Measurements from ENCODE around the gene PIK3R4. TPM values are rescaled to one million over a fixed set of nuclear protein-coding genes. Genes with fewer than 3 reads are reported as not detected.

PIK3R4 gene
- total RNA-seq, 4 donors from 2014 or later = 14.0 to 25.0 (median 17.7) TPM

DNA sequence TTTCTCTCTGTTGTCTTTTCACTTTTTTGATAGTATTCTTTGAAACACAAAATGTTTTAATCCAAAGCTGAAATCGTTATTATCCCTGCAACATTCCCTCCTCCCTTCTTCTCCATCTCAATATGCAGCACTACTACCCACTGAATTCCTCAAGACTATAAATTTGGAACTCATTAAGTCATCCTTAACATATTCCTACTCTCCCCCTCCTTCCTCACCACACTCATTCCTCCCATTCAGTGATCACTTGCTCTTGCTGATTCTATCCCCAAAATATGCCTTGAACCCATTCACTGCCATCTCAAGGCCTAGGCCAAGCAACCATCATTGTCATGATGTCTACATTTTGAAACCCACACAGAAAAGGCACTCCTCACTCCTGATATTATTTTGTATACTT, 2.4 kb upstream of the PIK3R4 start:
- Histone ChIP-seq H3K9me3 (no peaks in the 10 kb centered on the region), H3K4me3 (no peak overlapping the region), H3K27me3 (no peaks in the 10 kb centered on the region), H3K4me1 (peaks cover 21 to 29% of the 10 kb centered on the region in 2 donors), H3K27ac (peak overlapping the region in 1 of 4 donors; percentile 92), H3K36me3 (peaks cover 0 to 1% of the 10 kb centered on the region in 2 donors)
- in situ Hi-C loops (cut with MboI; ENCODE audit: low sequenced_read_pairs in 4 of 4) = no loop called here
- DNase-seq = no peak
- intact Hi-C loops (cut with DNase I; ENCODE audit: low total_unique reads) = loop anchor here (5.0 kb wide), 1 partner anchor 1668 kb away; the partner anchor contains the start of gene DNAJC13
- TF ChIP-seq, protein P1, sequence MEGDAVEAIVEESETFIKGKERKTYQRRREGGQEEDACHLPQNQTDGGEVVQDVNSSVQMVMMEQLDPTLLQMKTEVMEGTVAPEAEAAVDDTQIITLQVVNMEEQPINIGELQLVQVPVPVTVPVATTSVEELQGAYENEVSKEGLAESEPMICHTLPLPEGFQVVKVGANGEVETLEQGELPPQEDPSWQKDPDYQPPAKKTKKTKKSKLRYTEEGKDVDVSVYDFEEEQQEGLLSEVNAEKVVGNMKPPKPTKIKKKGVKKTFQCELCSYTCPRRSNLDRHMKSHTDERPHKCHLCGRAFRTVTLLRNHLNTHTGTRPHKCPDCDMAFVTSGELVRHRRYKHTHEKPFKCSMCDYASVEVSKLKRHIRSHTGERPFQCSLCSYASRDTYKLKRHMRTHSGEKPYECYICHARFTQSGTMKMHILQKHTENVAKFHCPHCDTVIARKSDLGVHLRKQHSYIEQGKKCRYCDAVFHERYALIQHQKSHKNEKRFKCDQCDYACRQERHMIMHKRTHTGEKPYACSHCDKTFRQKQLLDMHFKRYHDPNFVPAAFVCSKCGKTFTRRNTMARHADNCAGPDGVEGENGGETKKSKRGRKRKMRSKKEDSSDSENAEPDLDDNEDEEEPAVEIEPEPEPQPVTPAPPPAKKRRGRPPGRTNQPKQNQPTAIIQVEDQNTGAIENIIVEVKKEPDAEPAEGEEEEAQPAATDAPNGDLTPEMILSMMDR (IDR thresholded peaks at IDR 0.05 in 4 of 5, conservative IDR thresholded peaks at IDR 0.05 in 1 of 5) = no peak
- no peak for ATAC-seq

DNA sequence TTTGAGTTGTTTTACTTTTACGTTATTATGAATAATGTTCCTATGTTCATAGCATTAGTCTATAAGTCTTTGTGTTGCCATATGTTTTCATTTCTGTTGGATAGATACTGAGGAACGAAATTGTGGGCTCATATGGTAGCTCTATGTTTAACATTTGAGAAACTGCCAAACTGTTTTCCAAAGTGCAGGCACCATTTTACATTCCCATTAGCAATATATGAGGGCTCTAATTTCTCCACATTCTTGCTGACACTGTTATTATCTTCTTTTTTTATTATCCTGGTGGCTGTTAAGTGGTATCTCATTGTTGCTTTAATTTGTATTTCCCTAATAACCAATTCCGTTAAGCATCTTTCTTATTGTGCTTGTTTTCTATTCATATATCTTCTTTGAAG, 1.8 kb upstream of the PIK3R4 start:
- DNase-seq (no peak), ATAC-seq (no peak)
- TF ChIP-seq, protein P1 (IDR thresholded peaks at IDR 0.05 in 4 of 5, conservative IDR thresholded peaks at IDR 0.05 in 1 of 5) = no peak
- TF ChIP-seq POLR2A (IDR thresholded peaks at IDR 0.05) = no peak
- in situ Hi-C loops (cut with MboI; ENCODE audit: low sequenced_read_pairs in 4 of 4) = no loop called here
- Histone ChIP-seq H3K36me3 (peaks cover 0 to 7% of the 10 kb centered on the region in 2 donors), H3K27me3 (no peaks in the 10 kb centered on the region), H3K27ac (peak overlapping the region in 3 of 4 donors; percentile 70 to 93 (median 92)), H3K4me1 (peaks cover 26 to 34% of the 10 kb centered on the region in 2 donors), H3K4me3 (peak overlapping the region in 2 of 4 donors; percentile 89 to 94), H3K9me3 (no peaks in the 10 kb centered on the region)
- intact Hi-C loops (cut with DNase I; ENCODE audit: low total_unique reads) = loop anchor here (5.0 kb wide), 1 partner anchor 1669 kb away; the partner anchor contains the start of gene DNAJC13

DNA sequence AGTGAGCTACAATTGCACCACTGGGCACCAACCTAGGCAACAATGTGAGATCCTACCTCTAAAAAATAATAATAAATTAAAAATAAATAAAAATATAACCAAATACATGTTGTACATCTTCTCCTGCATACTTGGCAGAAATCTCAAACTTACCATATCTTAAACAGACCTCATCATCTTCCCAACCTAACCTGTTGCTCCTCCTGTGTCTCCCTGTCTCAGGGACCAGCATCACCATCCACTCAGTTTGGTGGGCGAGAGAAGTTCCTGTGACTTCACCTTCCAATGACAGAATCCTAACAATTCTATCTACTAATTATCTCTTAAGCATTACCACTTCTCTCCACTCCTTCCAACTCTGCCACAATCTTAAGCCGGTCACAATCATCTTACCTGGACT, 3.3 kb downstream of the PIK3R4 start:
- in situ Hi-C loops (cut with MboI; ENCODE audit: low sequenced_read_pairs in 4 of 4) (no loop called here), intact Hi-C loops (cut with DNase I; ENCODE audit: low total_unique reads) (no loop called here)
- H3K4me1 ChIP-seq = peaks cover 55 to 64% of the 10 kb centered on the region in 2 donors
- H3K9me3 ChIP-seq = no peaks in the 10 kb centered on the region
- no peak overlapping the region for H3K4me3 ChIP-seq
- TF ChIP-seq, protein P1 (IDR thresholded peaks at IDR 0.05 in 4 of 5, conservative IDR thresholded peaks at IDR 0.05 in 1 of 5) = no peak
- TF ChIP-seq POLR2A (IDR thresholded peaks at IDR 0.05) = no peak
- DNase-seq = no peak
- peaks cover 0 to 11% of the 10 kb centered on the region in 2 donors for H3K36me3 ChIP-seq
- no peaks in the 10 kb centered on the region for H3K27me3 ChIP-seq
- ATAC-seq = no peak
- no peak overlapping the region for H3K27ac ChIP-seq

DNA sequence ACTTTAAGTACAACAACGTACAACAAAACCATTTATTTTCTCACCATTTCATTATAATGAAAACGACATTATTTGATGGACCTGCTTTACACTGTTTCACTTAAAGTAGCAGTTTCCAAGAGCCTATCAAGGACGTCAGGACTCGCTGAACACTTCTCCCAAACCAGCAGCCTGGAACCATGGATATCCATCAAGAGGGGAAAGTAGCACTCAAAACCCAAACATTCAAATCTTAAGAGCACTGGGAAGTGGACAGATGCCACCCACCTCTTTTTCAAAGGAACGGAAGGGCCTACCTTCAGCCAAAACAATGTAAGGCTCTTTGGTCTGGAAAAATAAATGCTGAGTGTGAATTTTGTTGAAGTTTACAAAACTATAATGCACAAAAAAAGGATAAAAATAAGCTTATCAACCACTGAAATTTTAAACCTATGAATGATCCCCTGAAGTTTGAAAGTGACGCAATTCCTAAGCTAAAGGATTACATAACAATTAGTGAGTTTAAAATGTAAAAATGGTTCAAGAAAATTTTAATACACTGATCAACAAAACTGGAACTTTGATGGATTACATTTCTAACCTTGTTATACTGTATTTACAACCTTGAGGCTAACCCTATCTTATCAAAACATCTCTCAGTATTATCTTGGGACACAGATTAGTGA, 4.6 kb downstream of the PIK3R4 start:
- Histone ChIP-seq H3K27ac (no peak overlapping the region), H3K27me3 (no peaks in the 10 kb centered on the region), H3K4me1 (peaks cover 55 to 59% of the 10 kb centered on the region in 2 donors), H3K36me3 (peaks cover 0 to 11% of the 10 kb centered on the region in 2 donors), H3K9me3 (no peaks in the 10 kb centered on the region), H3K4me3 (no peak overlapping the region)
- intact Hi-C loops (cut with DNase I; ENCODE audit: low total_unique reads) (no loop called here), in situ Hi-C loops (cut with MboI; ENCODE audit: low sequenced_read_pairs in 4 of 4) (no loop called here)
- TF ChIP-seq POLR2A (IDR thresholded peaks at IDR 0.05) = no peak
- no peak for DNase-seq
- ATAC-seq = no peak

DNA sequence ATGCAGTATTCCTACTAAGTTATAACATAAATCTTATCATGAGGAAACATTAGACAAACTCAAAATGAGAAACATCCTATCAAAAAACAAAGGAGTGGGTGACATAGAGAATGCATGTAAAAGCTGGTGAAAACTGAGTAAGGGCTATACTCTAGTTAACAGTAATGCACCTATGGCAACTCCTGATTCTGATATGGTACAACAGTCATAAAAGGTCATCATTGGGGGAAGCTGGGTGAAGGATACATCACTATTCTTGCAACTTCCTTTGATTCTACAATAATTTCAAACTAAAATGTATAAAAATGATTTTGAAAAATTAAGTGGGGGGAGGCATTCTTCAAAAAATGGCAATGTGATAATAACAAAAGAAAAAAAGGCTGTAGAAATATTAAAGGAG, 6.8 kb downstream of the PIK3R4 start:
- Histone ChIP-seq H3K36me3 (peaks cover 0 to 11% of the 10 kb centered on the region in 2 donors), H3K9me3 (no peaks in the 10 kb centered on the region), H3K27ac (no peak overlapping the region), H3K4me1 (peaks cover 43 to 44% of the 10 kb centered on the region in 2 donors), H3K27me3 (no peaks in the 10 kb centered on the region), H3K4me3 (no peak overlapping the region)
- DNase-seq (no peak), ATAC-seq (no peak)
- in situ Hi-C loops (cut with MboI; ENCODE audit: low sequenced_read_pairs in 4 of 4) (no loop called here), intact Hi-C loops (cut with DNase I; ENCODE audit: low total_unique reads) (no loop called here)
- TF ChIP-seq POLR2A (IDR thresholded peaks at IDR 0.05) = no peak
- TF ChIP-seq, protein P1 (IDR thresholded peaks at IDR 0.05 in 4 of 5, conservative IDR thresholded peaks at IDR 0.05 in 1 of 5) = no peak
